ENCODE measurements around the gene PIK3C2B. TPM values are rescaled to one million over a fixed set of nuclear protein-coding genes. Genes with fewer than 3 reads are reported as not detected.

PIK3C2B gene, protein sequence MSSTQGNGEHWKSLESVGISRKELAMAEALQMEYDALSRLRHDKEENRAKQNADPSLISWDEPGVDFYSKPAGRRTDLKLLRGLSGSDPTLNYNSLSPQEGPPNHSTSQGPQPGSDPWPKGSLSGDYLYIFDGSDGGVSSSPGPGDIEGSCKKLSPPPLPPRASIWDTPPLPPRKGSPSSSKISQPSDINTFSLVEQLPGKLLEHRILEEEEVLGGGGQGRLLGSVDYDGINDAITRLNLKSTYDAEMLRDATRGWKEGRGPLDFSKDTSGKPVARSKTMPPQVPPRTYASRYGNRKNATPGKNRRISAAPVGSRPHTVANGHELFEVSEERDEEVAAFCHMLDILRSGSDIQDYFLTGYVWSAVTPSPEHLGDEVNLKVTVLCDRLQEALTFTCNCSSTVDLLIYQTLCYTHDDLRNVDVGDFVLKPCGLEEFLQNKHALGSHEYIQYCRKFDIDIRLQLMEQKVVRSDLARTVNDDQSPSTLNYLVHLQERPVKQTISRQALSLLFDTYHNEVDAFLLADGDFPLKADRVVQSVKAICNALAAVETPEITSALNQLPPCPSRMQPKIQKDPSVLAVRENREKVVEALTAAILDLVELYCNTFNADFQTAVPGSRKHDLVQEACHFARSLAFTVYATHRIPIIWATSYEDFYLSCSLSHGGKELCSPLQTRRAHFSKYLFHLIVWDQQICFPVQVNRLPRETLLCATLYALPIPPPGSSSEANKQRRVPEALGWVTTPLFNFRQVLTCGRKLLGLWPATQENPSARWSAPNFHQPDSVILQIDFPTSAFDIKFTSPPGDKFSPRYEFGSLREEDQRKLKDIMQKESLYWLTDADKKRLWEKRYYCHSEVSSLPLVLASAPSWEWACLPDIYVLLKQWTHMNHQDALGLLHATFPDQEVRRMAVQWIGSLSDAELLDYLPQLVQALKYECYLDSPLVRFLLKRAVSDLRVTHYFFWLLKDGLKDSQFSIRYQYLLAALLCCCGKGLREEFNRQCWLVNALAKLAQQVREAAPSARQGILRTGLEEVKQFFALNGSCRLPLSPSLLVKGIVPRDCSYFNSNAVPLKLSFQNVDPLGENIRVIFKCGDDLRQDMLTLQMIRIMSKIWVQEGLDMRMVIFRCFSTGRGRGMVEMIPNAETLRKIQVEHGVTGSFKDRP (N-terminal part only)
- total RNA-seq (10 to 100 TPM; 36.9 to 37.6 TPM), polyA plus RNA-seq (10 to 100 TPM; 11.9 to 13.2 TPM)
- long read RNA-seq, donor 1, partial matches to known transcripts: 0 of 3 reads
- long read RNA-seq, donor 1, other reads (novel, unspliced or antisense): 0 of 3 reads
- long read RNA-seq, donor 2, partial matches to known transcripts: 0 of 3 reads
- long read RNA-seq, donor 2, other reads (novel, unspliced or antisense): 0 of 3 reads
- long read RNA-seq, donor 3, partial matches to known transcripts: 0 of 3 reads
- long read RNA-seq, donor 3, other reads (novel, unspliced or antisense): 0 of 3 reads
- long read RNA-seq, donor 4, partial matches to known transcripts: 0 of 4 reads
- long read RNA-seq, donor 4, other reads (novel, unspliced or antisense): 0 of 4 reads
- long read RNA-seq, donor 5, partial matches to known transcripts: 0 of 7 reads
- long read RNA-seq, donor 5, other reads (novel, unspliced or antisense): 0 of 7 reads

DNA sequence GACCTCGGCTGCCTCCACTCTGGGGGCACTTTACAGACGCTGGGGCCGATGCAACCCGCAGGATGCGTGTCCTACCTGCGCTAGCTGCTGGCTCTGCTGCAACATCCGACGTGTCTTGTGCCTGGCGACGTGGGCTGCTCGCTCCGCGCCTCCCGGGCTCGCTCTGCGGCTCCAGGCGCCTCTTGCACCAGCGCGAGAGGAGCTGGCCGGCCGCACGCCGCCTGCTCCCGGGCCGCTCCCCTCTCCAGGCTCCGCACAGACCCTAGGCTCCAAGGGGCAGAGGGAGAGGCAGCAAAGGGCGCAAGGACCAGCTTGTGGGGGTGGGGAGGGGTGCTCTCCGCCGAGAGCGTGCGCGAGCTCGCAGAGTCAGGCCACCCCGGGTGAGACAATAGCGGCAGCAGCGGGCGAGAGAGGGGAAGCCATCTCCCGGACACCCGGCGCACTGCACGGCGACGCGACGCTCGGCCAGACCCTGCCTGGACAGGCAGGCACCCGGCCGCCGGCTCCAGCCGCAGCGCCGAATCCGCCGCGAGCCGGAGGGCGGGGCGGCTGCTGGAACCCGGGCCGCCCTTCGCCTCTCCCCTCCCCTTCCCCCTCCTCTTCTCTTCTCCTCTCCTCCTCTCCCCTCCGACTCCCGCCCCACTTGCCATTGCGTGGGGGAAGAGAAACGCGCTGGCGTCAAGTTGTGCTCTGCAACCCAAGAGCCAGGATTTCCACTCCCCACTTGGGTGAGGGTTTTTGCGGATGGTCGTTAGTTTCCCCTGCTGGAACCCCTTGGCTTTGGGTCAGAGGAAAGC, at the start of gene PIK3C2B:
TSS of gene PIK3C2B (minus strand) at position 525 of the 797 bp plus-strand sequence. CDS start 25,003 bp downstream, outside the sequence.
- Histone ChIP-seq H3K27me3 (ENCODE audit: control insufficient read depth in 3 of 3, insufficient read depth in 3 of 3, low read length in 2 of 3) (peaks cover 0 to 4% (median 0%) of the 10 kb centered on the region in 3 donors), H3K36me3 (ENCODE audit: control insufficient read depth in 4 of 4, insufficient read depth in 4 of 4, low read length in 4 of 4) (no peaks in the 10 kb centered on the region), H3K4me3 (peak within 1 kb of the TSS; percentile 94), H3K9ac (ENCODE audit: insufficient read depth in 1 of 2, low read length in 2 of 2) (peak within 1 kb of the TSS; percentile 37 to 73), H3K4me1 (ENCODE audit: control insufficient read depth in 5 of 5, insufficient read depth in 5 of 5, low read length in 5 of 5) (peaks cover 5 to 33% (median 11%) of the 10 kb centered on the region in 5 donors), H3K27ac (ENCODE audit: low read depth in 1 of 2, low read length in 1 of 2) (peak within 1 kb of the TSS; percentile 68 to 94), H3K9me3 (ENCODE audit: control insufficient read depth in 4 of 4, insufficient read depth in 3 of 4, low read length in 3 of 4) (no peaks in the 10 kb centered on the region)
- WGBS, 2 donors: 0 to 1% methylated on average over 40 to 69 of the region's 69 CpGs
- DNase-seq: peak; percentile 91 to 95 (median 91)
- TF ChIP-seq, protein P1, sequence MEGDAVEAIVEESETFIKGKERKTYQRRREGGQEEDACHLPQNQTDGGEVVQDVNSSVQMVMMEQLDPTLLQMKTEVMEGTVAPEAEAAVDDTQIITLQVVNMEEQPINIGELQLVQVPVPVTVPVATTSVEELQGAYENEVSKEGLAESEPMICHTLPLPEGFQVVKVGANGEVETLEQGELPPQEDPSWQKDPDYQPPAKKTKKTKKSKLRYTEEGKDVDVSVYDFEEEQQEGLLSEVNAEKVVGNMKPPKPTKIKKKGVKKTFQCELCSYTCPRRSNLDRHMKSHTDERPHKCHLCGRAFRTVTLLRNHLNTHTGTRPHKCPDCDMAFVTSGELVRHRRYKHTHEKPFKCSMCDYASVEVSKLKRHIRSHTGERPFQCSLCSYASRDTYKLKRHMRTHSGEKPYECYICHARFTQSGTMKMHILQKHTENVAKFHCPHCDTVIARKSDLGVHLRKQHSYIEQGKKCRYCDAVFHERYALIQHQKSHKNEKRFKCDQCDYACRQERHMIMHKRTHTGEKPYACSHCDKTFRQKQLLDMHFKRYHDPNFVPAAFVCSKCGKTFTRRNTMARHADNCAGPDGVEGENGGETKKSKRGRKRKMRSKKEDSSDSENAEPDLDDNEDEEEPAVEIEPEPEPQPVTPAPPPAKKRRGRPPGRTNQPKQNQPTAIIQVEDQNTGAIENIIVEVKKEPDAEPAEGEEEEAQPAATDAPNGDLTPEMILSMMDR (IDR thresholded peaks at IDR 0.05; ENCODE audit: control extremely low read depth, extremely low read depth): no peak
- peak; percentile 89 for ATAC-seq (ENCODE audit: insufficient read depth, low FRiP score)

DNA sequence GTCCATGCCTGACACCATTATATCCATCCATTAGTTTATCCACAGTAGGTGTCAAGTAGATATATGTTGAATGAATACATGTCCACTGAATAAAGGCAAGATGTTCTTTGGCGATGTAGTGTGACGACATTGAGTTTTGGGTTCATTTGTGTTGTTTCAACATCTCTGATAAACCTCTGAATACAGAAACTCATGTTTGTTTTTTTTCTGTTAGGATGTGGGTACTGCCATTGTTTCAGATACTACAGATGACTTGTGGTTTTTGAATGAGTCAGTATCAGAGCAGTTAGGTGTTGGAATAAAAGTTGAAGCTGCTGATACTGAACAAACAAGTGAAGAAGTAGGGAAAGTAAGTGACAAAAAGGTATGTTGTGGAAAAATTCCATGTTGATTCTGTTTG, 49.7 kb upstream of the PIK3C2B start:
- TF ChIP-seq, protein P1 (IDR thresholded peaks at IDR 0.05; ENCODE audit: control extremely low read depth, extremely low read depth): no peak
- H3K4me1 ChIP-seq (ENCODE audit: control insufficient read depth in 5 of 5, insufficient read depth in 5 of 5, low read length in 5 of 5): peaks cover 0 to under 1% (median 0%) of the 10 kb centered on the region in 5 donors
- no peaks in the 10 kb centered on the region for H3K9me3 ChIP-seq (ENCODE audit: control insufficient read depth in 4 of 4, insufficient read depth in 3 of 4, low read length in 3 of 4)
- no peak overlapping the region for H3K4me3 ChIP-seq
- H3K27ac ChIP-seq (ENCODE audit: low read depth in 1 of 2, low read length in 1 of 2): no peak overlapping the region
- H3K36me3 ChIP-seq (ENCODE audit: control insufficient read depth in 4 of 4, insufficient read depth in 4 of 4, low read length in 4 of 4): peaks cover 26 to 64% (median 53%) of the 10 kb centered on the region in 4 donors
- ATAC-seq (ENCODE audit: insufficient read depth, low FRiP score) (no peak), DNase-seq (no peak)
- WGBS, 2 donors: 42 to 62% methylated on average over 2 of the region's 2 CpGs
- H3K9ac ChIP-seq (ENCODE audit: insufficient read depth in 1 of 2, low read length in 2 of 2): no peak overlapping the region
- H3K27me3 ChIP-seq (ENCODE audit: control insufficient read depth in 3 of 3, insufficient read depth in 3 of 3, low read length in 2 of 3): no peaks in the 10 kb centered on the region

Measured in lung (tissue), 16 donors.